Measurements from ENCODE around the gene CAMK4. TPM values are rescaled to one million over a fixed set of nuclear protein-coding genes. Genes with fewer than 3 reads are reported as not detected.

CAMK4 gene
- total and polyA plus RNA-seq, 4 donors = 0.08 to 0.90 (median 0.62) TPM; not detected in 1

- Histone ChIP-seq H3K27me3 (ENCODE audit: control insufficient read depth in 1 of 2, insufficient read depth in 2 of 2, low read length in 1 of 2) (peaks cover 0 to 2% of the 10 kb centered on the region in 2 donors), H3K36me3 (ENCODE audit: control insufficient read depth in 1 of 2, insufficient read depth in 2 of 2, low read length in 1 of 2) (no peaks in the 10 kb centered on the region), H3K4me3 (ENCODE audit: low read length in 2 of 2) (no peak overlapping the region), H3K27ac (ENCODE audit: low read depth in 1 of 2, low read length in 2 of 2) (no peak overlapping the region), H3K4me1 (ENCODE audit: control insufficient read depth in 1 of 2, insufficient read depth in 2 of 2, low read length in 2 of 2) (no peaks in the 10 kb centered on the region), H3K9me3 (ENCODE audit: control insufficient read depth, low read length) (no peaks in the 10 kb centered on the region)
- intact Hi-C loops (cut with DNase I) = no loop called here
- DNase-seq (no peak), ATAC-seq (ENCODE audit: low FRiP score) (no peak)
- 91 to 95% methylated on average over 6 of the region's 6 CpGs for WGBS, 2 donors
These were observed 2.4 kb downstream of the CAMK4 start for GRCh38 chr5:111226556-111226955.

GRCh38 chr5:111227226-111227782 lies 3.1 kb downstream of the CAMK4 start:
- DNase-seq = no peak
- intact Hi-C loops (cut with DNase I) = no loop called here
- no peaks in the 10 kb centered on the region for H3K36me3 ChIP-seq (ENCODE audit: control insufficient read depth in 1 of 2, insufficient read depth in 2 of 2, low read length in 1 of 2)
- no peaks in the 10 kb centered on the region for H3K4me1 ChIP-seq (ENCODE audit: control insufficient read depth in 1 of 2, insufficient read depth in 2 of 2, low read length in 2 of 2)
- H3K9me3 ChIP-seq (ENCODE audit: control insufficient read depth, low read length) = no peaks in the 10 kb centered on the region
- H3K27ac ChIP-seq (ENCODE audit: low read depth in 1 of 2, low read length in 2 of 2) = no peak overlapping the region
- no peak overlapping the region for H3K4me3 ChIP-seq (ENCODE audit: low read length in 2 of 2)
- H3K27me3 ChIP-seq (ENCODE audit: control insufficient read depth in 1 of 2, insufficient read depth in 2 of 2, low read length in 1 of 2) = peaks cover 0 to 2% of the 10 kb centered on the region in 2 donors
- WGBS, 2 donors = 83 to 85% methylated on average over 6 of the region's 6 CpGs
- no peak for ATAC-seq (ENCODE audit: low FRiP score)

DNA sequence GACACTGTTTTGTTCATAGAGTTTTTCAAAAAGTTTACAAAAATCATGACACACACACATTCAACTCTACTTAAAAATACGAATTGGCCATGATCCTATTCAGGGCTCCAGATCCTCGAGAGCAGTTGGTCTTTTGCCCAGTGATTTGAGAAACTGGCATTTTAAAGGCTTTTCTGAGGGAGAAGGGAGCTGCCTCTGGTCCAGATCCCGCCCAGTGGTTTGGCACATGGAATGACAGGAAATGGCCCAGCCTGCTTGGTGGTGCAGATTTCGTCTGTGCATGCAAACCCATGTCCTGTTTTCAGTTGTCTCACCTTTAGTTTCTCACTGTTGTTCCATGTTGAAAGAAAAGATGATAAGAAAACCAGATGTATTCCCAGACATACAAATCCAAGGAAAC lies 3.6 kb downstream of the CAMK4 start:
- WGBS, 2 donors = 2 to 4% methylated on average over 4 of the region's 4 CpGs
- Histone ChIP-seq H3K4me1 (ENCODE audit: control insufficient read depth in 1 of 2, insufficient read depth in 2 of 2, low read length in 2 of 2) (no peaks in the 10 kb centered on the region), H3K27me3 (ENCODE audit: control insufficient read depth in 1 of 2, insufficient read depth in 2 of 2, low read length in 1 of 2) (peaks cover 0 to 2% of the 10 kb centered on the region in 2 donors), H3K36me3 (ENCODE audit: control insufficient read depth in 1 of 2, insufficient read depth in 2 of 2, low read length in 1 of 2) (no peaks in the 10 kb centered on the region), H3K4me3 (ENCODE audit: low read length in 2 of 2) (no peak overlapping the region), H3K9me3 (ENCODE audit: control insufficient read depth, low read length) (no peaks in the 10 kb centered on the region), H3K27ac (ENCODE audit: low read depth in 1 of 2, low read length in 2 of 2) (no peak overlapping the region)
- intact Hi-C loops (cut with DNase I) = no loop called here
- DNase-seq = peak in 1 of 2 donors; percentile 46
- ATAC-seq (ENCODE audit: low FRiP score) = no peak

GRCh38 chr5:111228520-111229220 lies 4.5 kb downstream of the CAMK4 start:
- WGBS, 2 donors = 28 to 43% methylated on average over 2 of the region's 2 CpGs
- intact Hi-C loops (cut with DNase I) = no loop called here
- peaks cover 0 to 2% of the 10 kb centered on the region in 2 donors for H3K27me3 ChIP-seq (ENCODE audit: control insufficient read depth in 1 of 2, insufficient read depth in 2 of 2, low read length in 1 of 2)
- no peak overlapping the region for H3K27ac ChIP-seq (ENCODE audit: low read depth in 1 of 2, low read length in 2 of 2)
- ATAC-seq (ENCODE audit: low FRiP score) = no peak
- no peaks in the 10 kb centered on the region for H3K9me3 ChIP-seq (ENCODE audit: control insufficient read depth, low read length)
- DNase-seq = no peak
- no peak overlapping the region for H3K4me3 ChIP-seq (ENCODE audit: low read length in 2 of 2)
- no peaks in the 10 kb centered on the region for H3K36me3 ChIP-seq (ENCODE audit: control insufficient read depth in 1 of 2, insufficient read depth in 2 of 2, low read length in 1 of 2)
- no peaks in the 10 kb centered on the region for H3K4me1 ChIP-seq (ENCODE audit: control insufficient read depth in 1 of 2, insufficient read depth in 2 of 2, low read length in 2 of 2)

DNA sequence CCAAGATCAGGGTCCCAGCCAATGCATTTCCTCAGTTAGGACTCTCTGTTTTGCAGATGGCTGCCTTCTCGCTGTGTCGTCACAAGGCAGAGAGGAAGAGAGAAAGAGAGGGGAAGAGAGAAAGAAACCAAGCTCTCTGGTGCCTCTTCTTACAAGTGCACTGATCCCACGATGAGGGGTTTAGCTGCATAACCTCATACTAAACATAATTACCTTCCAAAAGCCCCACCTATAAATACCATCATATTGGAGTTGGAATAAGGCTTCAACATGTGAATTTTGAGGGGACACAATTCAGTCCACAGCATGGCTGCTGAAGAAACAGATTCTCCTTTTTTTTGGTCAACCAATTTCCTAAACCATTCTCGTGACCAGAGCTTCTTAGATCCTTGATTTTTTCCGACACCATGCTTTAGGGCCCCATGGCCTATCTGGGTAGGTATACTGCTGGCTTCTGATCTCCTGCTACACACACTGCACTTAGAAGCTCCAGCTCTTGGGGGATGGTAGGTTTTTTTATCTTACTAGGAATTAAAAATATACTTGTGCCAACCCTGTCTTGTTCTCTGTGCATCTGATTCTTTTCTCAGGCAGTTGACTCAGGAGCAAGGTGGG lies 5.1 kb downstream of the CAMK4 start:
- intact Hi-C loops (cut with DNase I) = no loop called here
- Histone ChIP-seq H3K36me3 (ENCODE audit: control insufficient read depth in 1 of 2, insufficient read depth in 2 of 2, low read length in 1 of 2) (no peaks in the 10 kb centered on the region), H3K27ac (ENCODE audit: low read depth in 1 of 2, low read length in 2 of 2) (no peak overlapping the region), H3K4me3 (ENCODE audit: low read length in 2 of 2) (no peak overlapping the region), H3K4me1 (ENCODE audit: control insufficient read depth in 1 of 2, insufficient read depth in 2 of 2, low read length in 2 of 2) (no peaks in the 10 kb centered on the region), H3K27me3 (ENCODE audit: control insufficient read depth in 1 of 2, insufficient read depth in 2 of 2, low read length in 1 of 2) (peaks cover 0 to 2% of the 10 kb centered on the region in 2 donors), H3K9me3 (ENCODE audit: control insufficient read depth, low read length) (no peaks in the 10 kb centered on the region)
- 81 to 89% methylated on average over 5 of the region's 5 CpGs for WGBS, 2 donors
- ATAC-seq (ENCODE audit: low FRiP score) = no peak
- no peak for DNase-seq

DNA sequence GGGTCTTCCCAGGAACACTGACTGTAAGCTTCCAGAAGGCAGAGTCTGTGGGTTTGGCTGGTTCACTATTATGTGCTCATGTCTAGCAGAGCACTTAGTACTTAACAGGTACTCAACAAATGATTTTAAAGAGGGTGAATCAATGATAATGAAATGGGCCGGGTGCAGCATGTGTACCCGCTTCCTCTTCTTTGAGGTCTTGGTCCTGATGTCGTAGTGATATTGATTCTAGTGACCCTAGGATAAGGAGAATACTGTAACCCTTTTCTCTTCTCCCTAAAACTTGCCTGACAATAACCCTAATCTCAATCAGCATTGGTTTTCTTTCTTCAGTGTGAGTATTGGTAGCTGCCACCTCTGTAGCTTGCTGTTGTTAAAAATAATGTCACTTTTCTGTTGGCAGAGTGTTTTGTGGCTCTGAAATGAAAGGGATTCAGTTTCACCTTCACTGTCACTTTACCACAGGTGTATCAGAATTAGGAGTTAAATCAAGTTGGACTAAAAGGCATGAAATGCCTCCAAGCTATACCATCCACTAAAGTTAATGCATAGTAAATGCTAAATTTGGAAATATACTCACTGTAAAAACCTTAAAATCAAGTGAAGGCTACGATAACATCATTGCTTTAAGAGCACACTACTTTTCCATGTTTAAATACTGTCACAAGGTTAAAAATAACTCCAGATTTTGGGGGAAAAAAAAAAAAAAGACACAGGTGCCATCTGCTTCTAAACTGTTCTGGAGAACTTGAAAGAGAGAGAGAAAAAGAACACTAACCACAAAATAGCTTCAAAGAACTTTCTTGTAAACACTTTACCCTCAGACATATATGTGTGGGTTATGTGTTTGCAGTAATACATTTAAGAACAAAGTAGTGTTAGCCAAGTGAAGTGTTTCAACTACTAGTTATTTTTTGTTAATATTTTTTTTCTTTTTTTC lies 6.0 kb downstream of the CAMK4 start:
- Histone ChIP-seq H3K27ac (ENCODE audit: low read depth in 1 of 2, low read length in 2 of 2) (no peak overlapping the region), H3K36me3 (ENCODE audit: control insufficient read depth in 1 of 2, insufficient read depth in 2 of 2, low read length in 1 of 2) (no peaks in the 10 kb centered on the region), H3K9me3 (ENCODE audit: control insufficient read depth, low read length) (no peaks in the 10 kb centered on the region), H3K4me3 (ENCODE audit: low read length in 2 of 2) (no peak overlapping the region), H3K27me3 (ENCODE audit: control insufficient read depth in 1 of 2, insufficient read depth in 2 of 2, low read length in 1 of 2) (peaks cover 0 to 2% of the 10 kb centered on the region in 2 donors), H3K4me1 (ENCODE audit: control insufficient read depth in 1 of 2, insufficient read depth in 2 of 2, low read length in 2 of 2) (no peaks in the 10 kb centered on the region)
- 92 to 95% methylated on average over 4 of the region's 4 CpGs for WGBS, 2 donors
- DNase-seq (no peak), ATAC-seq (ENCODE audit: low FRiP score) (no peak)
- intact Hi-C loops (cut with DNase I) = no loop called here

GRCh38 chr5:111231119-111231518 lies 6.9 kb downstream of the CAMK4 start:
- H3K4me3 ChIP-seq (ENCODE audit: low read length in 2 of 2) = no peak overlapping the region
- H3K27ac ChIP-seq (ENCODE audit: low read depth in 1 of 2, low read length in 2 of 2) = no peak overlapping the region
- no peaks in the 10 kb centered on the region for H3K9me3 ChIP-seq (ENCODE audit: control insufficient read depth, low read length)
- intact Hi-C loops (cut with DNase I) = no loop called here
- ATAC-seq (ENCODE audit: low FRiP score) = no peak
- 90 to 98% methylated on average over 1 of the region's 1 CpG for WGBS, 2 donors
- H3K27me3 ChIP-seq (ENCODE audit: control insufficient read depth in 1 of 2, insufficient read depth in 2 of 2, low read length in 1 of 2) = peaks cover 0 to 3% of the 10 kb centered on the region in 2 donors
- no peak for DNase-seq
- H3K4me1 ChIP-seq (ENCODE audit: control insufficient read depth in 1 of 2, insufficient read depth in 2 of 2, low read length in 2 of 2) = no peaks in the 10 kb centered on the region
- no peaks in the 10 kb centered on the region for H3K36me3 ChIP-seq (ENCODE audit: control insufficient read depth in 1 of 2, insufficient read depth in 2 of 2, low read length in 1 of 2)

- no peak for DNase-seq
- peaks cover 0 to 3% of the 10 kb centered on the region in 2 donors for H3K27me3 ChIP-seq (ENCODE audit: control insufficient read depth in 1 of 2, insufficient read depth in 2 of 2, low read length in 1 of 2)
- H3K9me3 ChIP-seq (ENCODE audit: control insufficient read depth, low read length) = no peaks in the 10 kb centered on the region
- WGBS, 2 donors = 71 to 78% methylated on average over 1 of the region's 1 CpG
- ATAC-seq (ENCODE audit: low FRiP score) = no peak
- H3K36me3 ChIP-seq (ENCODE audit: control insufficient read depth in 1 of 2, insufficient read depth in 2 of 2, low read length in 1 of 2) = no peaks in the 10 kb centered on the region
- no peak overlapping the region for H3K27ac ChIP-seq (ENCODE audit: low read depth in 1 of 2, low read length in 2 of 2)
- no peaks in the 10 kb centered on the region for H3K4me1 ChIP-seq (ENCODE audit: control insufficient read depth in 1 of 2, insufficient read depth in 2 of 2, low read length in 2 of 2)
- intact Hi-C loops (cut with DNase I) = no loop called here
- H3K4me3 ChIP-seq (ENCODE audit: low read length in 2 of 2) = no peak overlapping the region
These were observed 8.3 kb downstream of the CAMK4 start for GRCh38 chr5:111232311-111233051.

Data from aorta (tissue), 5 donors.